ENCODE data around the gene A3GALT2.

The A3GALT2 gene

DNA sequence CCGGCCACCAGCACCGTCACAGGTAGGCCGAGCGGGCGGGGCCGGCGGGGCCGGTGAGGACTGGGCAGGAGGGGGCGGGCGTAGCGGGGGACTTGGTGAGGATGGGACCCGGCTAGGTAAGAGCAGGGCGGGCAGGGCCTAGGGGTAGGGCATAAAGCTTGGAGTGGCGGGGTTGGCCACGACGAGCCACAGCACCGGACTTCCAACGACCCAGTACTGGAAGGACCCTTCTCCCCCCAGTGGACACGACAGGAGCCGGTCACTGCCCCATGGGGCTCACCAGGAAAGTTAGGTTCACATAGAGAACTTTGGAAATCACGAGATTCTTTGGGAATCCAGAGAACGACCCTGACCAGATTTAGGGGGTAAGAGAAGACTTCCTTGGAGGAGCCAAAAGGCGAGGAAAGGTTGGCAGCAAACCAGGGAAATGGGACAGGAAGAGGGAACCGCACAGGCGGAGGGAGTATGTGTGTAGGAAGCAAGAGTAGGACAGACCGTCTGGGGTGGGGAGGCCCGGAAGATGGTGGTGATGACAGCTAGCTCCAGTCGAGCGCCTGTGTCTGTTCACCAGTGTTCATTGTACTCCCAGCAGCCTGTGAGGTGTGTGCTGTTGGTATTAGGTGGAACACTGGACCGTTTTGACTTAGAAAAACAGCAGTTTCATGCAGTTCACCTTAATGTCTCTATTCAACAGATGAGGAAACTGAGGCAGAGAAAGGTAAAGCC, 44.2 kb downstream of the A3GALT2 start:
- no peaks in the 10 kb centered on the region for H3K27me3 Mint-ChIP-seq (ENCODE audit: low read depth)
- H3K4me1 Mint-ChIP-seq = peaks cover 13% of the 10 kb centered on the region
- no peak overlapping the region for H3K27ac Mint-ChIP-seq
- peaks cover 52% of the 10 kb centered on the region for H3K36me3 Mint-ChIP-seq (ENCODE audit: low read depth)
- no peak overlapping the region for H3K4me3 Mint-ChIP-seq
- TF ChIP-seq, protein P1, sequence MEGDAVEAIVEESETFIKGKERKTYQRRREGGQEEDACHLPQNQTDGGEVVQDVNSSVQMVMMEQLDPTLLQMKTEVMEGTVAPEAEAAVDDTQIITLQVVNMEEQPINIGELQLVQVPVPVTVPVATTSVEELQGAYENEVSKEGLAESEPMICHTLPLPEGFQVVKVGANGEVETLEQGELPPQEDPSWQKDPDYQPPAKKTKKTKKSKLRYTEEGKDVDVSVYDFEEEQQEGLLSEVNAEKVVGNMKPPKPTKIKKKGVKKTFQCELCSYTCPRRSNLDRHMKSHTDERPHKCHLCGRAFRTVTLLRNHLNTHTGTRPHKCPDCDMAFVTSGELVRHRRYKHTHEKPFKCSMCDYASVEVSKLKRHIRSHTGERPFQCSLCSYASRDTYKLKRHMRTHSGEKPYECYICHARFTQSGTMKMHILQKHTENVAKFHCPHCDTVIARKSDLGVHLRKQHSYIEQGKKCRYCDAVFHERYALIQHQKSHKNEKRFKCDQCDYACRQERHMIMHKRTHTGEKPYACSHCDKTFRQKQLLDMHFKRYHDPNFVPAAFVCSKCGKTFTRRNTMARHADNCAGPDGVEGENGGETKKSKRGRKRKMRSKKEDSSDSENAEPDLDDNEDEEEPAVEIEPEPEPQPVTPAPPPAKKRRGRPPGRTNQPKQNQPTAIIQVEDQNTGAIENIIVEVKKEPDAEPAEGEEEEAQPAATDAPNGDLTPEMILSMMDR (IDR thresholded peaks at IDR 0.05; ENCODE audit: unreplicated experiment in 3 of 3) = no peak
- no peaks in the 10 kb centered on the region for H3K9me3 Mint-ChIP-seq

DNA sequence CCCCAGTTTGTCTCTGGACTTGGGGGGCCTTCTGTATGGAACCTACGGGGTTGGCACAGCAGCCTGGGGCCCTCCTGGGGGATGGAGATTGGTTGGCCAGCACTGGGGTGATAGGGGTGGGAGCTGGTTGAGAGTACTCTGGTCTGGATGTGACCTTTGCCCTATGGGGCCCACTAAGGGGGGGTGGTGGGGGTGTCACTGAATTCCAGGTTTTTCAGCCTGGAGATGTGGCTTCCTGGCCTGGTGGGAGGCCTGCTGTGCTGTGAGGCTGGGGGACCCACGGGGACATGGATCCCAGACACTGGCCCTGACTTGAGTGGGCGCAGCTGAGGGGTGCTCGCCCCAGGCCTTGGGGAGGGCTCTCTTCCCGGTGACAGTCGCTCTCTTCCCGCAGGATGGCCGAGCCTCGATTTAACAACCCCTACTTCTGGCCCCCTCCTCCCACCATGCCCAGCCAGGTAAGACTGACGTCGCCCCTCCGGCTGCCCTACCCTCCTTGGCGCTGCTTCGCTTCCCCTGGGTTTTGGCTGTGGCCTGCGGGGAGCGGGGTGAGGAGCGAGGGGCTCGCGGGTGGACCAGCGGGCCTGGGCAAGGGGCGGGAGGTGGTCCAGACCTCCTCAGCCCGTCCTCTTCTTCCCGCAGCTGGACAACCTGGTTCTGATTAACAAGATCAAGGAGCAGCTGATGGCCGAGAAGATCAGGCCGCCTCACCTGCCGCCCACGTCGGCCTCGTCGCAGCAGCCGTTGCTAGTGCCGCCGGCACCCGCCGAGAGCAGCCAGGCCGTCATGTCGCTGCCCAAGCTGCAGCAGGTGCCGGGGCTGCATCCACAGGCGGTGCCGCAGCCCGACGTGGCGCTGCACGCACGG, 45.0 kb downstream of the A3GALT2 start:
- peaks cover 21% of the 10 kb centered on the region for H3K4me1 Mint-ChIP-seq
- no peak overlapping the region for H3K27ac Mint-ChIP-seq
- H3K27me3 Mint-ChIP-seq (ENCODE audit: low read depth) = no peaks in the 10 kb centered on the region
- H3K9me3 Mint-ChIP-seq = no peaks in the 10 kb centered on the region
- TF ChIP-seq, protein P1 (IDR thresholded peaks at IDR 0.05; ENCODE audit: unreplicated experiment in 3 of 3) = no peak
- H3K4me3 Mint-ChIP-seq = no peak overlapping the region
- peaks cover 51% of the 10 kb centered on the region for H3K36me3 Mint-ChIP-seq (ENCODE audit: low read depth)

DNA sequence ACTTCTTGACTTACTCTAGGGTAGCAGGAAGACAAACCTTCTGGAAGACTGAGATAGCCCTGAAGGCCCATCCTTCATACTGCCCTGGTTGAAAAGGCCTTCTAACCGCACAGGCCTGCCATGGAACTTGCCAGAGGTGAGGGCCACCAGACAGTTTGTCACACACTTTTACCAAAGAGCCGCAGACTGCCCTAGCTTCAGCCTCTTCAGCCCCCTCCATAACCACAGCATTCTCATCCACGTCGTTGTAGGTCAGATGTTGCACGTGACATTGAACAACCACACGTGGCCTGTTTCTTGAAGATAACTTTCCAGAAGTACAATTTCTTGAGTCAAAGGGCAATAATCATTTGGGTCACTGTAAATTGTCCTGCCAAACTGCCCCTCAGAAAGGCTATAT, 45.7 kb downstream of the A3GALT2 start:
- Mint-ChIP-seq H3K27ac (peak overlapping the region in 2 of 3 experiments; percentile 32 to 39), H3K4me3 (no peak overlapping the region), H3K36me3 (ENCODE audit: low read depth) (peaks cover 53% of the 10 kb centered on the region), H3K4me1 (peaks cover 29% of the 10 kb centered on the region), H3K9me3 (no peaks in the 10 kb centered on the region), H3K27me3 (ENCODE audit: low read depth) (no peaks in the 10 kb centered on the region)
- TF ChIP-seq, protein P1 (IDR thresholded peaks at IDR 0.05; ENCODE audit: unreplicated experiment in 3 of 3) = no peak

DNA sequence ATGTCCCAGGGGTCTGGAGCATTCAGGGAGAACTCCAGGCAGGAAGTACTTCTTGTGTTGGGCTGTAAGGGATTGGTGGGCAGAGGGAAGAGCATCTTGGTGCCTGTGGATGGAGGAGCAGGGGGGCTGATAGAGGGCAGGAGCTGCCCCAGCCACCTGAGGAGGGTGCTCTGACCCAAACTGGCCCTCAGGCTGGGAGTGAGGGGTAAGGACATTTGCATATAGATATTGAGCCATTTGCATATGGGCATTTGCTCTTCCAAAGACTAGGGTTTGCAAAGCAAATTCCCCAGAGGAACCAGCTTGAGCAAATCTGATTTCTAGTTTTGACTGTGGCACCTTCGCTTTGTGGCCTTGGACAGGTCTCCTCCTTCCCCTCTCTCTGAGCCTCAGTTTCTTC, 46.5 kb downstream of the A3GALT2 start:
- Mint-ChIP-seq H3K4me3 (no peak overlapping the region), H3K36me3 (ENCODE audit: low read depth) (peaks cover 50% of the 10 kb centered on the region), H3K9me3 (no peaks in the 10 kb centered on the region), H3K4me1 (peaks cover 33% of the 10 kb centered on the region), H3K27ac (peak overlapping the region in 1 of 3 experiments; percentile 39), H3K27me3 (ENCODE audit: low read depth) (no peaks in the 10 kb centered on the region)
- TF ChIP-seq, protein P1 (IDR thresholded peaks at IDR 0.05; ENCODE audit: unreplicated experiment in 3 of 3) = no peak

DNA sequence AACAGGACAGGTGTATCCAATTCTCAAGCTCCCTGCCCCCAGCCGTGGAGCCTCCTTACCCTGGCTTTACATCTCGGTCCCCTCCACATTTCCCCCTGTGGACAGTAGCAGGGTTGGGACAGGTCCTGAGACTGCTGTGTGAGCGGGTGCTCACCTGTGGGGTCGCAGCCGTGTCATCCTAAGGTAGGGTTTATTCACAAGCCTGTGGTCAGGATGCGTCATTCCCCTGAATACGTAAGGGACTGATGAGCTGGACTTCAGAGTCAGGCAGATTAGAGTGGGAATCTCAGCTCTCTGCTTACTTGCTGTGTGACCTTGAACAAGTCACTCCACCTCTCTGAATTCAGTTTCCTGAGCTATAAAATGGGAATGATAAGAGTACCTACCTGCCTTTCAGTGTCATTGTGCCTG, 46.9 kb downstream of the A3GALT2 start:
- H3K36me3 Mint-ChIP-seq (ENCODE audit: low read depth) = peaks cover 49% of the 10 kb centered on the region
- no peaks in the 10 kb centered on the region for H3K9me3 Mint-ChIP-seq
- H3K4me3 Mint-ChIP-seq = no peak overlapping the region
- H3K27me3 Mint-ChIP-seq (ENCODE audit: low read depth) = no peaks in the 10 kb centered on the region
- H3K4me1 Mint-ChIP-seq = peaks cover 38% of the 10 kb centered on the region
- H3K27ac Mint-ChIP-seq = no peak overlapping the region
- TF ChIP-seq, protein P1 (IDR thresholded peaks at IDR 0.05; ENCODE audit: unreplicated experiment in 3 of 3) = no peak

Measured in nephron (organoid).